ENCODE data around the gene PEX13.

PEX13 gene

DNA sequence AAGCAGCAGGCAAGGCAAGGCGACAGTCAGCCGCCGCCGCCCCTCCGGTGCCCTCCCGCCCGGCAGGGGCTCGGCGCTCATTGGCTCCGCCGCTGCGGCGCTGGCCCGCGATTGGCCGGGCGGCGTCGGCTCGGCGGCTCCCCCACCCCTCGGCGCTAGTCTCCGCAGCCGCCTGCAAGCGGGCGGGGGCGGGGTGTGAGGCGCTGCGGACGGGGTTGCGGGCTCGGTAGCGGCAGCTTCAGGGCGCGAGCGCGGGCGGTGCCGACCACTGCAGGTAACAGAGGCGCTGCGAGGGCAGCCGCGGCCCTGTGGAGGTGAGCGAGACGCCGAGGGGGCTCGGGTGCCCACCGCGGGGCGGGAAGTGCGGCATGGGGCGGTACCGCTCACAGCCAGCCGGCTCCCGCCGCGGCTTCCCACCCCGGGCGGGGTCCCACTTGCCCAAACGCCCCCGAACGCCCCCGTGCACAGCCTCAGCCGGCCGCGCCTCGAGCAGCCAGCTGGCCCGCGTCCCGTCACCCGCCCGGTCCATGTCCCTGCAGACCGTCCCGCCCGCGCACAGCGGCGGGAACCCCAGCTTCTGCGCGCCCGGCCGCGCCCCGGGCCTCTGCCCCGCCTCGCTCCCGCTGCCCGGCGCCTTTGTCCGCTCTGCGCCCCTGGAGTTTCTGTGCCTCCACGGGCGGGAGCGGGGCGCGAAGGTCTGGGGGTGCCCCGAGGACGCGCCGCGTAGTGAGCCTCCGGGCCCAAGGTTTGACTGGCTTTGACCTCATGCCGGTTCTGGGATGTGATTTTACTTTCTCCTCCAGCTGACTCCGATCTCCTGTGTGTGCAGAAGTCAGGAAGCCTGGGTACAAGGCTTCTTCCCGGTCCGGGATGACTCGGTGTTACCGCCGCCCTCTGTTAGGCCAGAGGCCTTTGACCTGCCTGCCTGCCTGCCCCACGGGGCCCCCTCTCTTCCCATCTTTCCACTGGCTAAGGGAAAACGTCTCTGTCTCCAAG, 48.5 kb downstream of the PEX13 start, which contains the start of gene SANBR:
SANBR (plus strand) TSS at position 158 of the 996 bp plus-strand sequence. CDS start 4,480 bp downstream, outside the sequence.
- FAIRE-seq, result peak; percentile 94
- peak; percentile 87 for DNase-seq (ENCODE audit: insufficient read length, low spot score)
- peak; percentile 87 for TF ChIP-seq POLR2A (IDR thresholded peaks at IDR 0.05; ENCODE audit: low read depth, low read length)

DNA sequence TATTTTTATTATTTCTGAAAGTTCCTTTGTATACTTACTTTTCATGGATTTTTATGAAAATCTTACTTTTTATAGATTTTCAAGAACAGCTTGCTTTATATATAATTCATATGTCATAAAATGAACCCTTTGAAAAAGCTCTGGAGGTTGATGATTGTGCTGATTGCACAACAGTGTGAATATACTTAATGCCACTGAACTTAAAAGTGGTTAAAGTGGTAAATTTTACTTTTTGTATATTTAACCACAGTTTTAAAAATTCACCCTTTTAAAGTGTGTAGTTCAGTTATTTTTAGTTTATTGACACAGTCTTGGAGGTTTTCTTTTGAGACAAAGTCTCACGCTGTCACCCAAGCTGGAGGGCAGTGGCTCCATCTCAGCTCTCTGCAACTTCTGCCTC, 56.6 kb downstream of the PEX13 start:
- FAIRE-seq (no peak), DNase-seq (ENCODE audit: insufficient read length, low spot score) (no peak)

DNA sequence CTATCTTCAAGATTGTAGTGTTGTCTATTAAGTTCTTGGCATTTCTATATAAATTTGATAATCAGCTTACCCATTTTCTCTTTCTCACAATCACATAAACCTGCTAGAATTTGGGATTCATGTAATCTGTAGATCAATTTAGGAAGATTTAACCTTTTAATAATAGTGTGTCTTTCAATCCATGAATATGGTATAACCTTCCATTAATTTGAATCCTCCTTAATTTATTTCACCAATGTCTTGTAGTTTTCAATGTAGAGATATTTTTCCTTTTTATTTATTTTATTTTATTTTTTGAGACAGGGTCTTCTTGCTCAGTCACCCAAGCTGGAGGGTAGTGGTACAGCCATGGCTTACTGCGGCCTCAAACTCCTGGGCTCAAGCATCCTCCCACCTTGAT, 68.4 kb downstream of the PEX13 start:
- FAIRE-seq (no peak), DNase-seq (ENCODE audit: insufficient read length, low spot score) (no peak)
- TF ChIP-seq POLR2A (IDR thresholded peaks at IDR 0.05; ENCODE audit: low read depth, low read length), result no peak

More for the DNA sequence above, 56.6 kb downstream of the PEX13 start:
- TF ChIP-seq POLR2A (IDR thresholded peaks at IDR 0.05; ENCODE audit: low read depth, low read length), result no peak

DNA sequence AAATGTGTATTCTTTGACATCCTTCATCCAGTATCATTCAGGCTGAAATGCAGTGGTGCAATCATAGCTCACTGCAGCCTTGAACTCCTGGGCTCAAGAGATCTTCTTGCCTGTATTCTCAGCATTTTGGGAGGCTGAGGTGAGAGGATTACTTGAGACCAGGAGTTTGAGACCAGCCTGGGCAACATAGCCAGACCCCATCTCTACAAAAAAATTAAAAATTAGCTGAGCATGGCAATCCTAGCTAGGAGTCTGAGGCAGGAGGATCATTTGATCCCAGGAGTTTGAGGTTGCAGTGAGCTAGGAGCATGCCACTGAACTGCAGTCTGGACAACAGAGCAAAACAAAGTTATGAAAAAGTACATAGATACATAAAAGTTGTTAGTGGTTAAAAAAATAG, 72.3 kb downstream of the PEX13 start:
- DNase-seq (ENCODE audit: insufficient read length, low spot score) (no peak), FAIRE-seq (no peak)
- no peak for TF ChIP-seq POLR2A (IDR thresholded peaks at IDR 0.05; ENCODE audit: low read depth, low read length)

DNA sequence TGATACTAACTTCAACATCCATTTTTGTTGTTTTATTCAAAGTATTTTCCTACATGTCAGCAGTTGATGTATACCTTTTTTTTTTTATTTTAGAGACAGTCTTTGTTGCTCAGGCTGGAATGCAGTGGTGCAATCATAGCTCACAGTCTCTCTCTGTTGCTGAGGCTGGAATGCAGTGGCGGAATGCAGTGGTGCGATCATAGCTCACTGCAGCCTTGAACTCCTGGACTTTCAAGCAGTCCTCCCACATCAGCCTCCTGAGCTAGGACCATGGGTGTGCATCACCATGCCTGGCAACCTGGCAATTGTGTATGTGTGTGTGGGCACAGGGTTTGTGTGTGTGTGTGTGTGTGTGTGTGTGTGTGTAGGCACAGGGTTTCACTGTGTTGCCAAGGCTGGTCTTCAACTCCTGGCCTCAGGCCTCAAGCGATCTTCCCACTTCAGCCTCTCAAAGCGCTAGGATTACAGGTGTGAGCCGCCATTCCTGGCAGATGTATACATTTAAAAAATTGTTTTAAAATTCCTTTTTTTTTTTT, 72.9 kb downstream of the PEX13 start:
- TF ChIP-seq POLR2A (IDR thresholded peaks at IDR 0.05; ENCODE audit: low read depth, low read length), result no peak
- DNase-seq (ENCODE audit: insufficient read length, low spot score), result no peak
- no peak for FAIRE-seq

DNA sequence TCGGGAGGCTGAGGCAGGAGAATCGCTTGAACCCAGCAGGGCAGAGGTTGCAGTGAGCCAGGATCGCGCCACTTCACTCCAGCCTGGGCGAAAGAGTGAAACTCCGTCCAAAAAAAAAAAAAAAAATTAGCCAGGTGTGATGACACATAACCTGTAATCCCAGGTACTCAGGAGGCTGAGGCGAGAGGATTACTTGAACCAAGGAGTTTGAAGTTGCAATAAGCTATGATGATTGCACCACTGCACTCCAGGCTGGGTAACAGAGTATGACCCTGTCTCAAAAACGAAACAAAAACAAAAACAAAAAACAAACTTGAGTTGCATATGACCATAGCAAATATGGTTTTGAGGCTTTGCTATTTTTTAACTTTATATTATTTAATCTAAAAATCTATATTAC, 74.0 kb downstream of the PEX13 start:
- FAIRE-seq, result no peak
- no peak for TF ChIP-seq POLR2A (IDR thresholded peaks at IDR 0.05; ENCODE audit: low read depth, low read length)
- DNase-seq (ENCODE audit: insufficient read length, low spot score), result no peak

DNA sequence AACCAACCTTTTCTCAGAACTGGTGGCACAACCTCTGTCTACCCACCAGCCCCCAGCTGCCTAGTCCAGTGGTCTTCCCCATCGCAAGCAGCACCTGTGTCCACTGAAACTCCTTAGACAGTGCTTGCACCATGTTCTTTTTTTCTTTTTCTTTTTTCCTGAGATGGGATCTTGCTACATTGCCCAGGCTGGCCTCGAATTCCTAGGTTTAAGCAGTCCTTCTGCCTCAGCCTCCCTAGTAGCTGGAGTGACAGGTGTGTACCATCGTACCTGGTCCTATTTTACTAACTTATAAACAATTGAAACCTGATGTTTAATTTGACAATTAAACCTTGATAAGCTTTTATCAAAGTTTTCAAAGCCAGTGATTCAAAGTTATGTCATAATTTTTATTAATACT, 78.9 kb downstream of the PEX13 start:
- TF ChIP-seq POLR2A (IDR thresholded peaks at IDR 0.05; ENCODE audit: low read depth, low read length), result no peak
- DNase-seq (ENCODE audit: insufficient read length, low spot score) (no peak), FAIRE-seq (no peak)

DNA sequence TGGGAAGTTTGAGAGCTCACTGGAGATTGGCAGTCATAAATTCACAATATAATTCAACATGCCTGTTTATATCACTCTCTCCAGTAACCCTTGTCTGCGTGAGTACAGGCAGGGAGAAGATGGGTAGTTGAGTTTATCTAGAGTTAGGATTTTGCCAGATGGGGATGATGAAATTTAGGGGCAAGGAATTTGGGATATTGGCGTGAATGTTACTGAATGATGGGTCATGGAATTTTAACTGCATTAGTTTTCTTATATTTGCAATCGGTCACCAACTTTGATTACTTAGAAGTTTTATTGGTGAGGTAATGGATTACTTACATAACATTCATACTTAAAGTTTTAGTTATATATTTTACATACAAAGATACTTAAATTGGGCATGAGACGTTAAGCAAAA, 83.3 kb downstream of the PEX13 start:
- FAIRE-seq (no peak), DNase-seq (ENCODE audit: insufficient read length, low spot score) (no peak)
- no peak for TF ChIP-seq POLR2A (IDR thresholded peaks at IDR 0.05; ENCODE audit: low read depth, low read length)

Data from H54 (cell line).